Measurements from ENCODE around the gene GAL. TPM values are rescaled to one million over a fixed set of nuclear protein-coding genes. Genes with fewer than 3 reads are reported as not detected.
A peak's percentile ranks its signal among the peaks of the same experiment; 100 is the strongest.
"Not testable (repeated sequence)": the region's sequence is repeated elsewhere in the genome, so short reads cannot be mapped to it uniquely, and the experiment has no call there.

GAL gene
- 72.6 and 94.4 TPM in 2 replicates for total RNA-seq (2022)
- Bru-seq, nascent RNA = percentile 64 among the genes with signal in this experiment
- percentile 58 among the genes with signal in this experiment for BruChase-seq, experiment 1, labeled RNA remaining after a 2-hour chase
- BruChase-seq, experiment 2, labeled RNA remaining after a 6-hour chase = percentile 73 among the genes with signal in this experiment
- long read RNA-seq, transcript GAL-201 (6 exons, 818 nt) = major isoform, 230 of 248 reads
- long read RNA-seq, partial matches to known transcripts = 2 of 248 reads
- long read RNA-seq, other reads (novel, unspliced or antisense) = 16 of 248 reads

GRCh38 chr11:68684385-68685356, at the start of gene GAL:
GAL (plus strand) TSS chr11:68684544; CDS start chr11:68684924, 380 bp downstream.
- BruUV-seq (replicated peaks) = TSS peak; percentile 22
- CTCF ChIA-PET = no interaction called here
- peak; percentile 51 to 77 for DNase-seq
- no peaks in the 10 kb centered on the region for H3K27me3 ChIP-seq (replicated peaks; ENCODE audit: control insufficient read depth, insufficient read depth, low read length)
- H3K36me3 ChIP-seq (ENCODE audit: control insufficient read depth, insufficient read depth, low read length) = no peaks in the 10 kb centered on the region
- no peak within 1 kb of the TSS for H3K27ac Mint-ChIP-seq (ENCODE audit: unreplicated experiment)
- peak within 1 kb of the TSS; percentile 62 for H3K4me3 ChIP-seq (ENCODE audit: low read depth, low read length)
- no peaks in the 10 kb centered on the region for H3K9me3 Mint-ChIP-seq (ENCODE audit: unreplicated experiment)
- H3K36me3 Mint-ChIP-seq (ENCODE audit: insufficient read depth, unreplicated experiment) = peaks cover 6% of the 10 kb centered on the region
- H3K9me3 ChIP-seq = no peaks in the 10 kb centered on the region
- H3K4me1 ChIP-seq = 0 out of 2 replicates have a peak, but pooled peaks cover 8% of the 10 kb centered on the region
- intact Hi-C loops (cut with micrococcal nuclease; ENCODE audit: unreplicated experiment) = no loop called here
- POLR2A ChIA-PET = interaction anchor here (0.5 kb wide), 1 partner anchor 30 kb away, joined by 12 read pairs; no protein-coding TSS in a partner anchor
- TF ChIP-seq CTCF (IDR thresholded peaks at IDR 0.05; ENCODE audit: insufficient read depth in 1 of 2, low read depth in 1 of 2, low read length in 1 of 2, severe bottlenecking in 1 of 2, unreplicated experiment in 1 of 2) = no peak
- peaks cover 7% of the 10 kb centered on the region for H3K4me1 Mint-ChIP-seq (ENCODE audit: low read depth, unreplicated experiment)
- peak within 1 kb of the TSS; percentile 67 for H3K4me3 Mint-ChIP-seq (ENCODE audit: unreplicated experiment)
- no peaks in the 10 kb centered on the region for H3K27me3 Mint-ChIP-seq (ENCODE audit: insufficient read depth, unreplicated experiment)

GRCh38 chr11:68634606-68635005, 49.7 kb upstream of the GAL start:
- H3K4me1 ChIP-seq; H3K36me3 Mint-ChIP-seq (ENCODE audit: insufficient read depth, unreplicated experiment); POLR2A ChIA-PET; H3K4me3 ChIP-seq (ENCODE audit: low read depth, low read length); H3K36me3 ChIP-seq (ENCODE audit: control insufficient read depth, insufficient read depth, low read length); H3K4me1 Mint-ChIP-seq (ENCODE audit: low read depth, unreplicated experiment); H3K27ac Mint-ChIP-seq (ENCODE audit: unreplicated experiment); DNase-seq; BruUV-seq (replicated peaks); H3K27me3 ChIP-seq (replicated peaks; ENCODE audit: control insufficient read depth, insufficient read depth, low read length); H3K9me3 ChIP-seq; H3K4me3 Mint-ChIP-seq (ENCODE audit: unreplicated experiment); H3K9me3 Mint-ChIP-seq (ENCODE audit: unreplicated experiment): not testable (repeated sequence)
- CTCF ChIA-PET = interaction anchor here (0.7 kb wide), 1 partner anchor 166 kb away, joined by 5 read pairs; no protein-coding TSS in a partner anchor
- H3K27me3 Mint-ChIP-seq (ENCODE audit: insufficient read depth, unreplicated experiment) = peaks cover 25% of the 10 kb centered on the region
- intact Hi-C loops (cut with micrococcal nuclease; ENCODE audit: unreplicated experiment) = loop anchor here (5.0 to 10.0 kb wide), 2 partner anchors 223 to 450 kb away; no protein-coding TSS in a partner anchor

- H3K4me3 Mint-ChIP-seq (ENCODE audit: unreplicated experiment); POLR2A ChIA-PET; BruUV-seq (replicated peaks); H3K4me1 ChIP-seq; H3K4me1 Mint-ChIP-seq (ENCODE audit: low read depth, unreplicated experiment); H3K27ac Mint-ChIP-seq (ENCODE audit: unreplicated experiment); H3K27me3 ChIP-seq (replicated peaks; ENCODE audit: control insufficient read depth, insufficient read depth, low read length); H3K4me3 ChIP-seq (ENCODE audit: low read depth, low read length); H3K36me3 ChIP-seq (ENCODE audit: control insufficient read depth, insufficient read depth, low read length); H3K9me3 Mint-ChIP-seq (ENCODE audit: unreplicated experiment); DNase-seq; H3K36me3 Mint-ChIP-seq (ENCODE audit: insufficient read depth, unreplicated experiment); H3K9me3 ChIP-seq: not testable (repeated sequence)
- CTCF ChIA-PET = interaction anchor here (0.7 kb wide), 1 partner anchor 165 kb away, joined by 5 read pairs; no protein-coding TSS in a partner anchor
- peaks cover 25% of the 10 kb centered on the region for H3K27me3 Mint-ChIP-seq (ENCODE audit: insufficient read depth, unreplicated experiment)
- intact Hi-C loops (cut with micrococcal nuclease; ENCODE audit: unreplicated experiment) = loop anchor here (10.0 kb wide), 1 partner anchor 450 kb away; no protein-coding TSS in a partner anchor
Observed at GRCh38 chr11:68635172-68635571, 49.2 kb upstream of the GAL start.

GRCh38 chr11:68635883-68636282, 48.5 kb upstream of the GAL start:
- not testable (repeated sequence) for H3K4me3 Mint-ChIP-seq (ENCODE audit: unreplicated experiment); H3K9me3 Mint-ChIP-seq (ENCODE audit: unreplicated experiment); H3K4me1 Mint-ChIP-seq (ENCODE audit: low read depth, unreplicated experiment)

GRCh38 chr11:68639322-68639721, 45.0 kb upstream of the GAL start:
- H3K27ac Mint-ChIP-seq (ENCODE audit: unreplicated experiment); H3K36me3 Mint-ChIP-seq (ENCODE audit: insufficient read depth, unreplicated experiment); H3K4me1 Mint-ChIP-seq (ENCODE audit: low read depth, unreplicated experiment); H3K36me3 ChIP-seq (ENCODE audit: control insufficient read depth, insufficient read depth, low read length); BruUV-seq (replicated peaks); POLR2A ChIA-PET; H3K4me3 ChIP-seq (ENCODE audit: low read depth, low read length); H3K27me3 ChIP-seq (replicated peaks; ENCODE audit: control insufficient read depth, insufficient read depth, low read length); H3K9me3 ChIP-seq; H3K4me1 ChIP-seq; CTCF ChIA-PET; H3K9me3 Mint-ChIP-seq (ENCODE audit: unreplicated experiment); H3K4me3 Mint-ChIP-seq (ENCODE audit: unreplicated experiment): not testable (repeated sequence)
- H3K27me3 Mint-ChIP-seq (ENCODE audit: insufficient read depth, unreplicated experiment) = peaks cover 31% of the 10 kb centered on the region
- peak in 1 of 2 experiments; percentile 20 for DNase-seq
- intact Hi-C loops (cut with micrococcal nuclease; ENCODE audit: unreplicated experiment) = loop anchor here (10.0 kb wide), 1 partner anchor 445 kb away; no protein-coding TSS in a partner anchor

More at GRCh38 chr11:68635883-68636282, 48.5 kb upstream of the GAL start:
- H3K27ac Mint-ChIP-seq (ENCODE audit: unreplicated experiment); POLR2A ChIA-PET; H3K36me3 ChIP-seq (ENCODE audit: control insufficient read depth, insufficient read depth, low read length); H3K4me3 ChIP-seq (ENCODE audit: low read depth, low read length); H3K27me3 ChIP-seq (replicated peaks; ENCODE audit: control insufficient read depth, insufficient read depth, low read length); CTCF ChIA-PET; H3K36me3 Mint-ChIP-seq (ENCODE audit: insufficient read depth, unreplicated experiment); BruUV-seq (replicated peaks); H3K4me1 ChIP-seq; H3K9me3 ChIP-seq; DNase-seq: not testable (repeated sequence)
- intact Hi-C loops (cut with micrococcal nuclease; ENCODE audit: unreplicated experiment) = loop anchor here (10.0 kb wide), 1 partner anchor 449 kb away; no protein-coding TSS in a partner anchor
- H3K27me3 Mint-ChIP-seq (ENCODE audit: insufficient read depth, unreplicated experiment) = peaks cover 25% of the 10 kb centered on the region
